ENCODE data around the gene HTATSF1.

The HTATSF1 gene

DNA sequence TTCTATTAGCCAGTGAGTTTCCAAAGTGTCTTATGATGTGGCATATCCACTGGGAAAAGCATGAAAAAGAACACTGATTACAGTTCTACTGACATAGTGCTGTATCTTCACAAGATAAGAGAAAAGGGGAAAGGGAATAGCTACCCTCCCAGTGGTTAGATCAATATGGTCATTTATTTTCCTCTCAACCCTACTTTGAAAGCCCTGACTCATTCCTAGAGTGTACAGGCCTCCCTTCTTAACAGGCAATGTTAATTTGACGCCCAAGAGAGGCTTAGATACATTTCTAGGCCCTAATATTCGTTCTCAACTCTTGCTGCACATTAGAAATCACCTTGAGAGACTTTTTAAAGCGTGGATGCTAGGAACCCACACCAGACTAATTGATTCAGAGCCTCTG lies 30.1 kb upstream of the HTATSF1 start:
- TF ChIP-seq CTCF (conservative IDR thresholded peaks at IDR 0.05; ENCODE audit: low read length), result no peak
- no peak for TF ChIP-seq EZH2phosphoT487 (IDR thresholded peaks at IDR 0.05; ENCODE audit: borderline replicate concordance)
- H3K4me2 ChIP-seq (ENCODE audit: low read depth, low read length, poor library complexity, severe bottlenecking), result no peak overlapping the region

GRCh38 chrX:136468391-136469103 lies 28.8 kb upstream of the HTATSF1 start:
- H3K36me3 ChIP-seq (ENCODE audit: insufficient read depth, low read length), result no peaks in the 10 kb centered on the region
- no peaks in the 10 kb centered on the region for H4K20me1 ChIP-seq (ENCODE audit: insufficient read depth, low read length, poor library complexity, severe bottlenecking)
- no peak overlapping the region for H3K4me3 ChIP-seq (ENCODE audit: low read length, poor library complexity, severe bottlenecking)
- H3K27me3 ChIP-seq (ENCODE audit: insufficient read depth, low read length, poor library complexity, severe bottlenecking), result no peaks in the 10 kb centered on the region
- no peak overlapping the region for H2AFZ ChIP-seq (ENCODE audit: low read length)
- no peak overlapping the region for H3K9ac ChIP-seq (ENCODE audit: low read depth, low read length, poor library complexity, severe bottlenecking)
- no peaks in the 10 kb centered on the region for H3K9me3 ChIP-seq (ENCODE audit: insufficient read depth, low read depth, low read length)
- no peak overlapping the region for H3K4me2 ChIP-seq (ENCODE audit: low read depth, low read length, poor library complexity, severe bottlenecking)
- no peaks in the 10 kb centered on the region for H3F3A ChIP-seq (ENCODE audit: low read depth)
- H3K4me1 ChIP-seq (ENCODE audit: insufficient read depth, low read length, poor library complexity, severe bottlenecking), result peaks cover 2% of the 10 kb centered on the region
- no peaks in the 10 kb centered on the region for H3K9me2 ChIP-seq (replicated peaks; ENCODE audit: low read depth, low read length)
- no peaks in the 10 kb centered on the region for H3K79me2 ChIP-seq (ENCODE audit: insufficient read depth, low read length)
- TF ChIP-seq EZH2phosphoT487 (IDR thresholded peaks at IDR 0.05; ENCODE audit: borderline replicate concordance) (no peak), CTCF (conservative IDR thresholded peaks at IDR 0.05; ENCODE audit: low read length) (no peak)

More for the DNA sequence above, 30.1 kb upstream of the HTATSF1 start:
- H3K27me3 ChIP-seq (ENCODE audit: insufficient read depth, low read length, poor library complexity, severe bottlenecking), result no peaks in the 10 kb centered on the region
- no peak overlapping the region for H2AFZ ChIP-seq (ENCODE audit: low read length)
- H3K79me2 ChIP-seq (ENCODE audit: insufficient read depth, low read length), result no peaks in the 10 kb centered on the region
- H3K36me3 ChIP-seq (ENCODE audit: insufficient read depth, low read length), result no peaks in the 10 kb centered on the region
- no peak overlapping the region for H3K9ac ChIP-seq (ENCODE audit: low read depth, low read length, poor library complexity, severe bottlenecking)
- H3K9me2 ChIP-seq (replicated peaks; ENCODE audit: low read depth, low read length), result no peaks in the 10 kb centered on the region
- H3K9me3 ChIP-seq (ENCODE audit: insufficient read depth, low read depth, low read length), result no peaks in the 10 kb centered on the region
- no peaks in the 10 kb centered on the region for H3F3A ChIP-seq (ENCODE audit: low read depth)
- no peaks in the 10 kb centered on the region for H4K20me1 ChIP-seq (ENCODE audit: insufficient read depth, low read length, poor library complexity, severe bottlenecking)
- H3K4me3 ChIP-seq (ENCODE audit: low read length, poor library complexity, severe bottlenecking), result no peak overlapping the region
- no peaks in the 10 kb centered on the region for H3K4me1 ChIP-seq (ENCODE audit: insufficient read depth, low read length, poor library complexity, severe bottlenecking)

GRCh38 chrX:136473663-136474062 lies 23.7 kb upstream of the HTATSF1 start:
- no peak overlapping the region for H3K4me2 ChIP-seq (ENCODE audit: low read depth, low read length, poor library complexity, severe bottlenecking)
- H3F3A ChIP-seq (ENCODE audit: low read depth), result no peaks in the 10 kb centered on the region
- no peaks in the 10 kb centered on the region for H3K9me3 ChIP-seq (ENCODE audit: insufficient read depth, low read depth, low read length)
- H3K4me3 ChIP-seq (ENCODE audit: low read length, poor library complexity, severe bottlenecking), result no peak overlapping the region
- no peaks in the 10 kb centered on the region for H3K79me2 ChIP-seq (ENCODE audit: insufficient read depth, low read length)
- no peak for TF ChIP-seq EZH2phosphoT487 (IDR thresholded peaks at IDR 0.05; ENCODE audit: borderline replicate concordance)
- TF ChIP-seq CTCF (conservative IDR thresholded peaks at IDR 0.05; ENCODE audit: low read length), result no peak
- H3K9me2 ChIP-seq (replicated peaks; ENCODE audit: low read depth, low read length), result no peaks in the 10 kb centered on the region
- H3K9ac ChIP-seq (ENCODE audit: low read depth, low read length, poor library complexity, severe bottlenecking), result no peak overlapping the region
- no peaks in the 10 kb centered on the region for H3K36me3 ChIP-seq (ENCODE audit: insufficient read depth, low read length)
- H3K4me1 ChIP-seq (ENCODE audit: insufficient read depth, low read length, poor library complexity, severe bottlenecking), result peaks cover 3% of the 10 kb centered on the region
- H4K20me1 ChIP-seq (ENCODE audit: insufficient read depth, low read length, poor library complexity, severe bottlenecking), result no peaks in the 10 kb centered on the region
- no peaks in the 10 kb centered on the region for H3K27me3 ChIP-seq (ENCODE audit: insufficient read depth, low read length, poor library complexity, severe bottlenecking)
- H2AFZ ChIP-seq (ENCODE audit: low read length), result no peak overlapping the region
